ENCODE data around the gene ABCA7.

ABCA7 gene

DNA sequence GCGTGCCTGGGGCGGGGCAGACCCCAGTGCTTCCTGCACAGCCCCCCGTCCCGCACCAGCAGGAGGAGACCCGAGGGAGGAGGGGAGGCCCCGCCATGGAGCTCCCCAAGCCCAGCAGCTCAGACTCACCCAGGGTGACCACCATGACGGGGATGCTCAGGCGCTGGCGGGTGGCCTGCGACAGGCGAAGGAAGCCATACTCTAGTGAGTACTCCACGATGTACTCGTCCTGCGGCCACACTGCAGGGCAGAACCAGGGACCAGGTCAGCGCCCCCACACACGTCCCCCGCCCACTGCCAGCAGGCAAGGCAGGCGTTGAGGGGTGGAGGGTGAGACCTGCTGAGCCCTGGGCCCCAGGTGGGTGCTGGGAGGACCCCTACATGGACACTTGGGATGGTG is 27.6 kb upstream of the ABCA7 start:
- H3K4me3 ChIP-seq (ENCODE audit: low read depth, low read length): no peak overlapping the region
- no peak for DNase-seq (ENCODE audit: low read depth, low spot score)
- in situ Hi-C loops (cut with HindIII; ENCODE audit: low sequenced_read_pairs): no loop called here
- TF ChIP-seq, protein P1, sequence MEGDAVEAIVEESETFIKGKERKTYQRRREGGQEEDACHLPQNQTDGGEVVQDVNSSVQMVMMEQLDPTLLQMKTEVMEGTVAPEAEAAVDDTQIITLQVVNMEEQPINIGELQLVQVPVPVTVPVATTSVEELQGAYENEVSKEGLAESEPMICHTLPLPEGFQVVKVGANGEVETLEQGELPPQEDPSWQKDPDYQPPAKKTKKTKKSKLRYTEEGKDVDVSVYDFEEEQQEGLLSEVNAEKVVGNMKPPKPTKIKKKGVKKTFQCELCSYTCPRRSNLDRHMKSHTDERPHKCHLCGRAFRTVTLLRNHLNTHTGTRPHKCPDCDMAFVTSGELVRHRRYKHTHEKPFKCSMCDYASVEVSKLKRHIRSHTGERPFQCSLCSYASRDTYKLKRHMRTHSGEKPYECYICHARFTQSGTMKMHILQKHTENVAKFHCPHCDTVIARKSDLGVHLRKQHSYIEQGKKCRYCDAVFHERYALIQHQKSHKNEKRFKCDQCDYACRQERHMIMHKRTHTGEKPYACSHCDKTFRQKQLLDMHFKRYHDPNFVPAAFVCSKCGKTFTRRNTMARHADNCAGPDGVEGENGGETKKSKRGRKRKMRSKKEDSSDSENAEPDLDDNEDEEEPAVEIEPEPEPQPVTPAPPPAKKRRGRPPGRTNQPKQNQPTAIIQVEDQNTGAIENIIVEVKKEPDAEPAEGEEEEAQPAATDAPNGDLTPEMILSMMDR (IDR thresholded peaks at IDR 0.05; ENCODE audit: low read depth, low read length): no peak

DNA sequence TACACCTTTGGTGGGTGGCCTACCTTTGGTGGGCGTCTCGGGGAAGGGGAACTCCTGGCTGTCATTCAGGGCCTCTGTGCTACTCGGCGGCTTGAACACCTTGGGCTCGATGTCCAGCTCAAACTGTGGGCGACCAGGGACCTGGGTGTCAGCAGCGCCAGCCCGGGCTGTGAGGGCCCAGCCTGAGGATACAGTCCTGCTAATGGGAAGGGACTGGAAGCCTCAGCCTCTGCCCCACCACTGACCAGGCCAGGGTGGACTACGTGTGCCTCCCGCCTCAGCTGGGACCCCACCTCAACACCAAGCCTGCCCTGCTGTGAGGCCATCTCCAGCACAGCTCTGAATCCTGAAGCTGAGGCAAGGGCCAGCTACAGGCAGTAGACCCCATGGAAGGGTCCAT is 26.7 kb upstream of the ABCA7 start:
- in situ Hi-C loops (cut with HindIII; ENCODE audit: low sequenced_read_pairs): no loop called here
- DNase-seq (ENCODE audit: low read depth, low spot score): no peak
- TF ChIP-seq, protein P1 (IDR thresholded peaks at IDR 0.05; ENCODE audit: low read depth, low read length): no peak

DNA sequence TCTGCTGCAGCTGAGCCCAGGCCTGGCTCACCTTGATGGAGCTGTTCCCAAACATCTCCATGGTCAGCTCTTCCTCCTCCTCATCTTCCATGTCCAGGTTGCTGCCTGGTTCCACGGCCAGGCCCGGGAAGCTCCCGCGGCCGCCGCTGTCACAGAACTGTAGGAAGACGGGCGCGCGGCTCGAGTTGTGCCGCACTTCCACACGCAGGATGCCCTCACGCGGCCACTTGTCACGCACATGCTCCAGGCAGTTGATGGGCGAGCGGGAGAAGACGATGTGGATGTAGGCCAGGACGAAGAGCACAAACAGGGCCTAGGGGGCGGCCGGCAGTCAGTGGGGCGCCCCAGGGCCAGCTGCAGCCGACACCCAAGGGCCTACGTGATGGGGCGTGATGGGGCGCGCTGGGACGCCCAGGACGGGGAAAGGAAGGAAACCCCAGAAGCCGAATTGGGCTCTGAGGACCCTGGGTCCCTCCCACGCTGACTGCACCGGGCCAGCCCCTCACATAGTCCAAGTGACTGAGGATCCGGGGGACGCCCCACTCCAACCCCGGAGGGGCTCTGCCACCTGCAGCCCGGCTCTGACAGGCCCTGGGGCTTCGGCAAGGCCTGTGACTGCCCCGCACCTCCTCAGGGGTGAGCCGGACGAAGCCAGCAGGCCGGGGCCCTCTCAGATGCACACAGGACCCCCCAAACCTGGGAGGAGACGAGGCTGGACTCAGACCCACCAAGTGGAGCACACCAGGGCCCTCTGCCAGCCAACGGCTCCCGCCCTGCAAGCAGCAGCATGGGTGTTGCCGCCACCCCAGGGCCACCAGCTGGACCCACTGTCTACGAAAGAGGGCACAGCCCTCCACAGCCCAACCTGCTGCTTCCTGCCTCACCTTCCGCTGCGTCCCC is 25.5 kb upstream of the ABCA7 start:
- no peak for DNase-seq (ENCODE audit: low read depth, low spot score)
- no peak overlapping the region for H3K4me3 ChIP-seq (ENCODE audit: low read depth, low read length)
- in situ Hi-C loops (cut with HindIII; ENCODE audit: low sequenced_read_pairs): no loop called here
- TF ChIP-seq, protein P1 (IDR thresholded peaks at IDR 0.05; ENCODE audit: low read depth, low read length): no peak

More for the DNA sequence above, 26.7 kb upstream of the ABCA7 start:
- H3K4me3 ChIP-seq (ENCODE audit: low read depth, low read length): no peak overlapping the region

DNA sequence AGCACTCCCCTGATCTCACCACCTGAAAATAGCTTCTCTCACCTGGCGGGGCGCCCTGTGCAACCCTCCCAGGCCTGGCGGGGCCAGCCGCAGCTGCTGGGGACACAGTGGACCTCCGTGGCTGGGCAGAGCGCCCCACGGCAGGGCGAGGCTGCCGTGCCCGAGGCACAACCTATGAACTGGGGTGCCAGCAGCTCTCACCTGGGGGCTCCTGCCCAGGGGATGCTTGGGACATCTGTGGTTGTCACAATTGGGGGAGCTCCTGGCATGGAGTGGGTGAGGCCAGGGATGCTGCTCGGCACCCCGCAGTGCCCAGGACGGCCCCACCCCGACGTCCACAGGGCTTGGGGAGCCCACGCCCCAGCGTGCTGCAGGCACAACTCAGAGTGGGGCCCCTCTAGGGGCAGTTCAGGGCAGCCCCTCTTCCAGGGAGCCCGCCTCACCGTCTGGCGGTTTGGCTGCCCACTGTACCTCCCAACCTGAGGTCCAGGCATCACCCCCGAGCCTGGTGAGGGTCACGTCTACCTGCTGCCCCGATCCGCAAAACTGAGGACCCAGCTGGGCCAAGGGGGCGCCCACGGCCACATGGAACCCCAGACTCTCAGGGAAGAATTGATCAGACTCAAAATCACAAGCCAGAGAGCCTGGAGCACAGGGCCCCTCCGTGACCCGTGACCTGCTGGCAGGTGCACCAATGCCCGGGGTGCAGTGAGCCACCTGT is 24.7 kb upstream of the ABCA7 start:
- TF ChIP-seq, protein P1 (IDR thresholded peaks at IDR 0.05; ENCODE audit: low read depth, low read length): no peak
- no peak for DNase-seq (ENCODE audit: low read depth, low spot score)
- no peak overlapping the region for H3K4me3 ChIP-seq (ENCODE audit: low read depth, low read length)
- in situ Hi-C loops (cut with HindIII; ENCODE audit: low sequenced_read_pairs): no loop called here

DNA sequence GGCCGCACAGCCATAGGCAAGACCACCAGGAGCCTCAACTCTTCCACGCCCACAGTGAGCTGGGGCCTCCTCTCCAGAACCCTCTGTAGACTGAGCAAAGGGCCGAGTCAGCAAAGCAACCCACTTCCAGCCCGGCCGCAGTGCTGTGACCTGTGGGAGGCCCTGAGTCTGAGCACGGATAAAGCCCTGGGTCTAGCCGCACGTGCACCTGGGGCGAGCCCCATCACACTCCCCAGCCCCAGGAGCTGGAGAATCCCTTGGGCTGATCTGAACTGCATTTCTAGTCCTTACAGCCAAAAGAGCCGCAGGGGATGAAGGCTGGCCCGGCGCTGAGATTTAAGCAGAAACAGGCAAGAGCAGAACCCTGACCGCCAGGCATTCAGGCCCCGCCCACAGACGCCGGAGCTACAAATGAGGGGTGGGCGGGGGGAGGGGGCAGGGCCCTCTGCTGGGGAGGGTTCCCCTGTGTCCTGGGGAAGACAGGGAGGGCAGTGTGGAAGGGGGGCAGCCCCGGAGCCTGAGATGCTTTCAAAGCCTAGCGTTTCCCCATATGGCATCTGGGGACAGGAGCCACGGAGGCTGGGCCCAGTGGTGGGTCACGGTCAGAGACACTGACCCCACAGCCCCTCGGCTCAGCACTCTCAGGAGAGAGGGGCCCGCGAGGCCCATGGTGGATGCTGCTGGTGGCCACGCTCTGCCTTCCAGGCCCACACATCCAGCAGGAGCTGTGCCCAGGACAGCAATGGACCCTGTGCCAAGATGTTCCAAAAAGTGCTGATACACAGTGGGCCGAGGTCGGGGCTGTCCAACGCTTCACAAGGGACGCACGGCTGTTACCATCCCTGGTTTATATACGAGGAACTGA is 23.9 kb upstream of the ABCA7 start:
- no peak for DNase-seq (ENCODE audit: low read depth, low spot score)
- in situ Hi-C loops (cut with HindIII; ENCODE audit: low sequenced_read_pairs): no loop called here
- no peak overlapping the region for H3K4me3 ChIP-seq (ENCODE audit: low read depth, low read length)
- TF ChIP-seq, protein P1 (IDR thresholded peaks at IDR 0.05; ENCODE audit: low read depth, low read length): no peak

DNA sequence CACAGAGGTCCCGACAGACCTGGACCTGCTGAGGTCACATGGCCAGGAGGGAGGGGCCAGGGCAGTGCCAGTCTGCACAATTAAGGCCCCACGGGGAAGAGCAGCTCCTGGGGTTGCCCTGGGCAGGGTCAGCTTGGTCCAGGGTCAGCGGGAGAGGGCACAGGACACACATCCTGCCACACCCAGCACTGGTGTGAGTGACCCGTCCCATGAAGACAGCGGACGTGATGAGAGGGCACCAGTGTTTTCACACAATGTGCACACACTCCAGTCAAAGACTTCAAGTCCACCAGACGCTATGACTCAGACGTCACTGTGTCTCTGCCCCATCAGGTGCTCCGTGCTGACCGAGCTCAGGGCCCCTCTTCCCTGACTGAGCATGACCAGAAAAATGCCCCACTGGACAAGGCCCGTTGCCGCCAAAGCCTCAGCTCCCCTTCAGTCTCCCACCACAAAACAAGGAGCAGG is 23.2 kb upstream of the ABCA7 start:
- in situ Hi-C loops (cut with HindIII; ENCODE audit: low sequenced_read_pairs): no loop called here
- H3K4me3 ChIP-seq (ENCODE audit: low read depth, low read length): no peak overlapping the region
- DNase-seq (ENCODE audit: low read depth, low spot score): peak; percentile 48
- TF ChIP-seq, protein P1 (IDR thresholded peaks at IDR 0.05; ENCODE audit: low read depth, low read length): no peak

Data from astrocyte of the spinal cord (primary cell).